SK-N-MC (cell line): ENCODE data around the gene PKD2L1.
"Not testable (repeated sequence)": the region's sequence is repeated elsewhere in the genome, so short reads cannot be mapped to it uniquely, and the experiment has no call there.

Source experiments
- DNase-seq: peaks from one replicate; pipeline ENCODE4 v3.0.0-alpha.2; 2011; ENCODE audit warnings: low read depth, low spot score
- H3K27ac ChIP-seq: fragments of 200-600 bp; sonication (generic); 2 replicates; pipeline ENCODE4 v1.5.1; 2016; ENCODE audit warnings: mixed run types
- H3K36me3 ChIP-seq: fragments of 200-600 bp; sonication (generic); 2 replicates; pipeline ENCODE4 v1.6.1; 2017; ENCODE audit warnings: antibody characterized with exemption, low read length, mixed read lengths; ENCODE audit not compliant: insufficient read depth
- H3K4me3 ChIP-seq: fragments of 200-600 bp; sonication (generic); 2 replicates; pipeline ENCODE4 v1.5.1; 2016
- H3K9ac ChIP-seq: fragments of 200-600 bp; sonication (generic); 2 replicates; pipeline ENCODE4 v1.8.0; 2017; ENCODE audit warnings: mixed run types, mixed read lengths; ENCODE audit not compliant: insufficient read length
- H3K9me3 ChIP-seq: fragments of 200-600 bp; sonication (generic); 2 replicates; pipeline ENCODE4 v1.6.1; 2017; ENCODE audit warnings: low read depth, mild to moderate bottlenecking, antibody characterized with exemption, low read length, moderate library complexity, mixed read lengths
- EZH2 ChIP-seq: fragments of 200-600 bp; sonication (generic); IDR thresholded peaks from one replicate; pipeline ENCODE4 v1.6.1; 2017; ENCODE audit warnings: antibody characterized with exemption
- FOXP2 ChIP-seq: optimal IDR thresholded peaks from 2 replicates; pipeline ENCODE3; 2011; ENCODE audit warnings: mild to moderate bottlenecking, moderate library complexity; ENCODE audit not compliant: insufficient read depth; ENCODE audit errors: extremely low read length, control extremely low read depth
- POLR2AphosphoS5 ChIP-seq: IDR thresholded peaks from 2 replicates; pipeline ENCODE4 v1.6.1; 2012; ENCODE audit warnings: mild to moderate bottlenecking, low read depth, low read length, borderline replicate concordance

The PKD2L1 gene

GRCh38 chr10:100330079-100330478 is at the start of gene PKD2L1:
PKD2L1 (minus strand) TSS chr10:100330228; CDS start chr10:100330103, 125 bp downstream.
- Histone ChIP-seq H3K9me3 (no peaks in the 10 kb centered on the region), H3K9ac (no peak within 1 kb of the TSS), H3K4me3 (no peak within 1 kb of the TSS), H3K36me3 (no peaks in the 10 kb centered on the region), H3K27ac (no peak within 1 kb of the TSS)
- DNase-seq: no peak
- TF ChIP-seq FOXP2: no peak
- TF ChIP-seq EZH2: no peak
- no peak for TF ChIP-seq POLR2AphosphoS5

- Histone ChIP-seq H3K27ac (no peak overlapping the region), H3K9ac (no peak overlapping the region), H3K9me3 (no peaks in the 10 kb centered on the region), H3K4me3 (no peak overlapping the region), H3K36me3 (no peaks in the 10 kb centered on the region)
- TF ChIP-seq EZH2 (no peak), FOXP2 (no peak), POLR2AphosphoS5 (no peak)
- DNase-seq: no peak
Observed at GRCh38 chr10:100377830-100378229, 47.8 kb upstream of the PKD2L1 start.

GRCh38 chr10:100376656-100377055 is 46.6 kb upstream of the PKD2L1 start:
- not testable (repeated sequence) for DNase-seq, H3K4me3 ChIP-seq, H3K36me3 ChIP-seq, H3K9me3 ChIP-seq, H3K9ac ChIP-seq, H3K27ac ChIP-seq

- DNase-seq, H3K4me3 ChIP-seq, H3K9ac ChIP-seq, H3K36me3 ChIP-seq, H3K9me3 ChIP-seq, H3K27ac ChIP-seq: not testable (repeated sequence)
Observed at GRCh38 chr10:100374677-100375353, 44.8 kb upstream of the PKD2L1 start.

GRCh38 chr10:100374200-100374655 is 44.2 kb upstream of the PKD2L1 start:
- H3K4me3 ChIP-seq: no peak overlapping the region

GRCh38 chr10:100373298-100374199 is 43.5 kb upstream of the PKD2L1 start:
- Histone ChIP-seq H3K27ac (no peak overlapping the region), H3K4me3 (no peak overlapping the region), H3K9me3 (no peaks in the 10 kb centered on the region), H3K36me3 (no peaks in the 10 kb centered on the region), H3K9ac (no peak overlapping the region)
- DNase-seq: no peak
- TF ChIP-seq POLR2AphosphoS5 (no peak; the same call in 1 of the 2 replicates), FOXP2 (no peak)

More at GRCh38 chr10:100374200-100374655, 44.2 kb upstream of the PKD2L1 start:
- Histone ChIP-seq H3K9ac (no peak overlapping the region), H3K36me3 (no peaks in the 10 kb centered on the region), H3K9me3 (no peaks in the 10 kb centered on the region), H3K27ac (no peak overlapping the region)
- TF ChIP-seq FOXP2: no peak
- TF ChIP-seq EZH2: no peak
- no peak for TF ChIP-seq POLR2AphosphoS5
- DNase-seq: no peak

GRCh38 chr10:100372415-100373297 is 42.6 kb upstream of the PKD2L1 start:
- DNase-seq: no peak
- no peak for TF ChIP-seq POLR2AphosphoS5
- TF ChIP-seq FOXP2: no peak
- TF ChIP-seq EZH2: no peak
- H3K27ac ChIP-seq: no peak overlapping the region
- no peaks in the 10 kb centered on the region for H3K9me3 ChIP-seq
- H3K36me3 ChIP-seq: no peaks in the 10 kb centered on the region
- no peak overlapping the region for H3K9ac ChIP-seq
- no peak overlapping the region for H3K4me3 ChIP-seq

- no peaks in the 10 kb centered on the region for H3K36me3 ChIP-seq
- H3K27ac ChIP-seq: no peak overlapping the region
- H3K9me3 ChIP-seq: no peaks in the 10 kb centered on the region
- no peak overlapping the region for H3K4me3 ChIP-seq
- H3K9ac ChIP-seq: no peak overlapping the region
- no peak for DNase-seq
- TF ChIP-seq EZH2 (no peak), POLR2AphosphoS5 (no peak), FOXP2 (no peak)
Observed at GRCh38 chr10:100371482-100372027, 41.5 kb upstream of the PKD2L1 start.
